HepG2 (cell line): Measurements from ENCODE around the gene TMEM183A. TPM values are rescaled to one million over a fixed set of nuclear protein-coding genes. Genes with fewer than 3 reads are reported as not detected.

ENCODE experiments used
- ATAC-seq: fragments of 200-7000 bp; cut with Tn5 transposase; 3 replicates; pipeline ENCODE4 v1.9.1; 2020; ENCODE audit warnings: mild to moderate bottlenecking, moderate library complexity
- BruUV-seq: library from RNA; stranded (reverse); fragments of 400-500 nt; replicated peaks from 2 replicates; lab custom pipeline; 2021; lab: Mats Ljungman, UMichigan
- CTCF ChIA-PET: fragments of 300-600 bp; formaldehyde crosslinking; extraction: SDS; loops from one replicate; lab custom pipeline; 2021; ENCODE audit warnings: low total read pairs, inconsistent platforms, low intra/inter-chr PET ratio; lab: Yijun Ruan, JAX
- POLR2A ChIA-PET: fragments of 350-600 bp; sonication (Branson Sonifier 250); formaldehyde crosslinking; loops from one replicate; lab custom pipeline; 2020; ENCODE audit warnings: antibody characterized with exemption, inconsistent platforms; lab: Yijun Ruan, JAX
- DNase-seq: peaks from one replicate; pipeline ENCODE4 v3.0.0-alpha.2; 2015; ENCODE audit warnings: low spot score
- FAIRE-seq: peaks from 3 replicates; lab custom pipeline; 2011; peaks lifted over from hg19 to GRCh38; lab: Jason Lieb, UNC
- H2AFZ ChIP-seq: one replicate; pipeline ENCODE4 v1.6.1; 2011; ENCODE audit warnings: low read length, inconsistent platforms
- H3K27ac ChIP-seq: fragments of 300-600 bp; 3 replicates; pipeline ENCODE4 v1.8.0; 2011; ENCODE audit warnings: mixed run types, mild to moderate bottlenecking, mixed read lengths, low read length, inconsistent platforms; ENCODE audit not compliant: insufficient read depth; ENCODE audit errors: extremely low read length
- H3K27me3 ChIP-seq, 2 experiments: fragments of 200-600 bp in 1 of 2; 2 replicates in 1 of 2; 3 replicates in 1 of 2; pipeline versions ENCODE4 v1.6.0 to v1.8.0; 2011; ENCODE audit warnings: low read length in 2 of 2, mild to moderate bottlenecking in 2 of 2, moderate library complexity in 2 of 2, inconsistent platforms in 1 of 2; ENCODE audit not compliant: insufficient read depth in 2 of 2, control insufficient read depth in 1 of 2
- H3K36me3 ChIP-seq, 2 experiments: fragments of 200-600 bp in 1 of 2; replicated peaks in 1 of 2; 2 replicates in 1 of 2; 3 replicates in 1 of 2; pipeline versions ENCODE4 v1.5.1 to v1.8.0; 2011; ENCODE audit warnings: low read length in 2 of 2, inconsistent platforms in 1 of 2; ENCODE audit not compliant: insufficient read depth in 2 of 2, control insufficient read depth in 1 of 2
- H3K4me1 ChIP-seq: 2 replicates; pipeline ENCODE4 v1.5.1; 2012; ENCODE audit warnings: low read length, inconsistent platforms; ENCODE audit not compliant: insufficient read depth
- H3K4me2 ChIP-seq: 2 replicates; pipeline ENCODE4 v1.6.0; 2011; ENCODE audit warnings: low read depth, low read length, inconsistent platforms
- H3K4me3 ChIP-seq, 3 experiments: fragments of 200-600 bp in 1 of 3; sonication (generic), shearing (Covaris generic) in 1 of 3; replicated peaks in 1 of 3; 2 replicates each; pipeline ENCODE4 v1.5.1; 2011 to 2016; ENCODE audit warnings: low read length in 3 of 3, inconsistent platforms in 2 of 3, low read depth in 2 of 3, mild to moderate bottlenecking in 2 of 3, control low read depth in 1 of 3, mixed read lengths in 1 of 3; ENCODE audit not compliant: insufficient read depth in 1 of 3
- H3K79me2 ChIP-seq: one replicate; pipeline ENCODE4 v1.6.1; 2011; ENCODE audit warnings: low read length, inconsistent platforms; ENCODE audit not compliant: insufficient read depth
- H3K9ac ChIP-seq: 2 replicates; pipeline ENCODE4 v1.6.0; 2011; ENCODE audit warnings: mild to moderate bottlenecking, low read depth, low read length, inconsistent platforms; ENCODE audit not compliant: insufficient read depth
- H3K9me3 ChIP-seq: 2 replicates; pipeline ENCODE4 v1.5.1; 2012; ENCODE audit warnings: mild to moderate bottlenecking, low read length
- H4K20me1 ChIP-seq: 2 replicates; pipeline ENCODE4 v1.6.0; 2011; ENCODE audit warnings: inconsistent platforms, mild to moderate bottlenecking, low read length, moderate library complexity; ENCODE audit not compliant: insufficient read depth
- FOXO4 ChIP-seq: sonication (generic); formaldehyde crosslinking; conservative IDR thresholded peaks from 2 replicates; pipeline ENCODE4 v1.8.1; 2023; ENCODE audit warnings: missing genetic modification reagents
- HNF1A ChIP-seq, 2 experiments: sonication (generic) in 1 of 2; formaldehyde crosslinking in 1 of 2; IDR thresholded peaks; 2 replicates each; pipeline versions ENCODE4 v1.4.0 to v1.6.1; 2016 to 2020; ENCODE audit warnings: borderline replicate concordance in 1 of 2, low read depth in 1 of 2, mild to moderate bottlenecking in 1 of 2, missing genetic modification reagents in 1 of 2
- HNF4G ChIP-seq, 2 experiments: sonication (generic) in 1 of 2; formaldehyde crosslinking in 1 of 2; IDR thresholded peaks; 2 replicates each; pipeline versions ENCODE4 v1.4.0 to v1.6.1; 2011 to 2020; ENCODE audit warnings: borderline replicate concordance in 2 of 2, low read depth in 2 of 2, mild to moderate bottlenecking in 2 of 2, low read length in 1 of 2, missing genetic modification reagents in 1 of 2, moderate library complexity in 1 of 2
- PAWR ChIP-seq: sonication (generic); formaldehyde crosslinking; IDR thresholded peaks from 2 replicates; pipeline ENCODE4 v1.4.0; 2020; ENCODE audit warnings: missing genetic modification reagents, mild to moderate bottlenecking, borderline replicate concordance
- THYN1 ChIP-seq: sonication (generic); formaldehyde crosslinking; IDR thresholded peaks from 2 replicates; pipeline ENCODE4 v1.8.1; 2023; ENCODE audit warnings: low read depth, mild to moderate bottlenecking, moderate library complexity, missing genetic modification reagents, borderline replicate concordance
- ZGPAT ChIP-seq: IDR thresholded peaks from 2 replicates; pipeline ENCODE4 v1.6.1; 2016; ENCODE audit warnings: mild to moderate bottlenecking
- ZNF282 ChIP-seq: fragments of 450-650 bp; IDR thresholded peaks from 2 replicates; pipeline ENCODE4 v1.6.1; 2018; ENCODE audit not compliant: partially characterized antibody
- ZNF431 ChIP-seq: sonication (generic); formaldehyde crosslinking; IDR thresholded peaks from 2 replicates; pipeline ENCODE4 v1.9.0; 2022; ENCODE audit warnings: missing genetic modification reagents, low read depth, mild to moderate bottlenecking, borderline replicate concordance
- ZNF652 ChIP-seq: IDR thresholded peaks from 2 replicates; pipeline ENCODE4 v1.6.1; 2016; ENCODE audit warnings: low read depth, borderline replicate concordance
- WGBS: methylation state at CpG from one replicate; pipeline ENCODE4 v1.1.6; 2017; ENCODE audit warnings: low lambda C conversion rate; 5-methylcytosine and 5-hydroxymethylcytosine counted together
- in situ Hi-C: cut with HindIII; loops from 2 replicates; pipeline ENCODE4 v1.10.0; 2017; ENCODE audit warnings: low pct_unique_long_range_greater_than_20kb; ENCODE audit not compliant: extremely low pct_ligation_motif_present
- intact Hi-C: fragments of 100-400 bp; cut with micrococcal nuclease; formaldehyde crosslinking; loops from one replicate; pipeline ENCODE4 v1.10.0; 2022; ENCODE audit not compliant: unreplicated experiment
- polyA plus RNA-seq, 8 experiments: library from polyadenylated mRNA; depleted of rRNA in 3 of 8; stranded (reverse) in 7 of 8; unstranded in 1 of 8; fragments of >200 nt; fragmentation: Illumina TruSeq in 4 of 8; extraction: Trizol in 4 of 8; gene quantifications; 2 replicates each; pipeline versions ENCODE4 v1.2.1 to v1.2.3, GENCODE V29; 2011 to 2016; ENCODE audit warnings: low read depth in 4 of 8, missing spikeins in 1 of 8, mixed read lengths in 1 of 8; ENCODE audit not compliant: insufficient read depth in 1 of 8
- total RNA-seq, 5 experiments: library from RNA; depleted of rRNA; stranded (reverse); fragments of >200 nt; fragmentation: Illumina TruSeq; extraction: Trizol; gene quantifications; 2 replicates each; pipeline ENCODE4 v1.2.3, GENCODE V29; 2016; ENCODE audit warnings: low read depth in 1 of 5

Gene TMEM183A
- total and polyA plus RNA-seq, 2 of the 13 experiments (the other 11 are each of a cell fraction or from before 2014, with no cell fraction given) = 59.7 to 82.0 TPM

GRCh38 chr1:203069030-203069747, 62.0 kb downstream of the TMEM183A start:
- no TSS peak for BruUV-seq
- no peak for ATAC-seq
- H3K4me2 ChIP-seq = no peak overlapping the region
- POLR2A ChIA-PET = no interaction called here
- no peak for TF ChIP-seq HNF1A (IDR thresholded peaks at IDR 0.05; ENCODE audit: low read depth)
- no peak for TF ChIP-seq HNF1A (CRISPR knock-in tag; IDR thresholded peaks at IDR 0.05; ENCODE audit: borderline replicate concordance)
- TF ChIP-seq THYN1 (CRISPR knock-in tag) = no peak
- no peak for TF ChIP-seq ZNF652 (CRISPR knock-in tag)
- no peak for TF ChIP-seq ZNF431 (CRISPR knock-in tag)
- no peak for TF ChIP-seq HNF4G (IDR thresholded peaks at IDR 0.05; ENCODE audit: borderline replicate concordance, low read depth, low read length)
- no peak for TF ChIP-seq HNF4G (CRISPR knock-in tag; IDR thresholded peaks at IDR 0.05; ENCODE audit: borderline replicate concordance, low read depth)
- TF ChIP-seq FOXO4 (CRISPR knock-in tag) = no peak
- no peak for TF ChIP-seq ZGPAT (CRISPR knock-in tag)
- no peak for TF ChIP-seq ZNF282
- TF ChIP-seq PAWR = no peak
- TF ChIP-seq, all 625 proteins: peak for 0
- Histone ChIP-seq H3K4me1 (no peaks in the 10 kb centered on the region), H3K9me3 (no peaks in the 10 kb centered on the region), H3K36me3 (no peaks in the 10 kb centered on the region), H3K4me3 (no peak overlapping the region), H3K9ac (no peak overlapping the region), H4K20me1 (no peaks in the 10 kb centered on the region), H2AFZ (no peak overlapping the region), H3K27me3 (peaks cover 0 to 3% of the 10 kb centered on the region in 2 experiments; a peak in 1 of 5 replicates), H3K27ac (no peak overlapping the region), H3K79me2 (no peaks in the 10 kb centered on the region)
- 40% methylated on average over 3 of the region's 4 CpGs for WGBS
- in situ Hi-C loops = no loop called here
- intact Hi-C loops = no loop called here
- CTCF ChIA-PET = no interaction called here
- no peak for DNase-seq
- FAIRE-seq = no peak
